Gastrocnemius medialis (tissue), 4 donors: ENCODE data around the gene QSOX2.

Experiments used
- CTCF ChIP-seq, 5 experiments: fragments of 450-650 bp in 3 of 5; fragments of 200-600 bp in 2 of 5; sonication (generic) in 2 of 5; IDR thresholded peaks in 4 of 5; conservative IDR thresholded peaks in 1 of 5; 1 replicate in 4 of 5; 2 replicates in 1 of 5; pipeline ENCODE4 v1.5.1; 2016 to 2019; ENCODE audit warnings: antibody characterized with exemption in 5 of 5, mild to moderate bottlenecking in 3 of 5, moderate library complexity in 3 of 5
- POLR2A ChIP-seq, 2 donors: fragments of 450-650 bp; IDR thresholded peaks; one replicate each; pipeline ENCODE4 v1.6.1; 2017; ENCODE audit warnings: antibody characterized with exemption in 2 of 2, mild to moderate bottlenecking in 2 of 2, moderate library complexity in 2 of 2

DNA sequence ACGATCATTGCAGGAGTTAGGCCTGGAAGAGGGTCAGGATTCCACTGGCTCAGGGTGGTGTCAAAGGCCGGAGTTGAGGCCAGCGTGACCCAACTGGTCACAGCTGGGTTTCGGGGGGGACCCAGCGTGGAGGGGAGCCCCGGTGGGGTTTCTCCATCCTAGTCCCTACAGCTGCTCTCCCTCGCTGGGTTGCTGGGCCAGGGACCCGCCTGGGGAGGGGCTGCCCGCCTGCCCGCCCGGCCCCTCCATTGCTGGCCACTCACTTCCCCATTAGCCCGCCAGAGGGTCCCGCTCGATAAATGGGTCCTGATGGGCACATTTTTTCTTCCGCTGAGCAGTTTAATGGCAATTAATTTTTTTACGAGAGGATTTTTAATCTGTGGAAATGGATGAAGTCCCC is 49.4 kb upstream of the QSOX2 start:
- no peak for TF ChIP-seq CTCF (IDR thresholded peaks at IDR 0.05 in 4 of 5, conservative IDR thresholded peaks at IDR 0.05 in 1 of 5)
- TF ChIP-seq POLR2A (IDR thresholded peaks at IDR 0.05): no peak
